ENCODE measurements around the gene RNASE1.
"Not testable (repeated sequence)": the region's sequence is repeated elsewhere in the genome, so short reads cannot be mapped to it uniquely, and the experiment has no call there.

RNASE1 gene

GRCh38 chr14:20787025-20787424, 15.6 kb downstream of the RNASE1 start:
- DNase-seq (ENCODE audit: low read depth, low spot score): no peak
- H3K4me3 ChIP-seq (ENCODE audit: low read length): no peak overlapping the region

GRCh38 chr14:20782280-20782890, 20.3 kb downstream of the RNASE1 start:
- peak overlapping the region; percentile 25 for H3K4me3 ChIP-seq (ENCODE audit: low read length)
- DNase-seq (ENCODE audit: low read depth, low spot score): peak; percentile 67

GRCh38 chr14:20781803-20782202, 20.8 kb downstream of the RNASE1 start:
- DNase-seq (ENCODE audit: low read depth, low spot score): peak; percentile 15

GRCh38 chr14:20775901-20776300, 26.7 kb downstream of the RNASE1 start:
- DNase-seq (ENCODE audit: low read depth, low spot score): no peak
- no peak overlapping the region for H3K4me3 ChIP-seq (ENCODE audit: low read length)

More at GRCh38 chr14:20781803-20782202, 20.8 kb downstream of the RNASE1 start:
- H3K4me3 ChIP-seq (ENCODE audit: low read length): peak overlapping the region; percentile 25

GRCh38 chr14:20775043-20775442, 27.6 kb downstream of the RNASE1 start:
- H3K4me3 ChIP-seq (ENCODE audit: low read length): no peak overlapping the region
- DNase-seq (ENCODE audit: low read depth, low spot score): no peak

GRCh38 chr14:20774258-20774824, 28.3 kb downstream of the RNASE1 start:
- no peak for DNase-seq (ENCODE audit: low read depth, low spot score)
- no peak overlapping the region for H3K4me3 ChIP-seq (ENCODE audit: low read length)

GRCh38 chr14:20772650-20773049, 30.0 kb downstream of the RNASE1 start:
- no peak for DNase-seq (ENCODE audit: low read depth, low spot score)
- no peak overlapping the region for H3K4me3 ChIP-seq (ENCODE audit: low read length)

GRCh38 chr14:20769421-20769820, 33.2 kb downstream of the RNASE1 start:
- DNase-seq (ENCODE audit: low read depth, low spot score): no peak
- no peak overlapping the region for H3K4me3 ChIP-seq (ENCODE audit: low read length)

GRCh38 chr14:20768593-20768892, 34.1 kb downstream of the RNASE1 start:
- DNase-seq (ENCODE audit: low read depth, low spot score): no peak

GRCh38 chr14:20760950-20761349, 41.7 kb downstream of the RNASE1 start:
- no peak for DNase-seq (ENCODE audit: low read depth, low spot score)
- no peak overlapping the region for H3K4me3 ChIP-seq (ENCODE audit: low read length)

More at GRCh38 chr14:20768593-20768892, 34.1 kb downstream of the RNASE1 start:
- H3K4me3 ChIP-seq (ENCODE audit: low read length): no peak overlapping the region

- DNase-seq (ENCODE audit: low read depth, low spot score); H3K4me3 ChIP-seq (ENCODE audit: low read length): not testable (repeated sequence)
These were observed 43.2 kb downstream of the RNASE1 start for GRCh38 chr14:20759465-20759864.

GRCh38 chr14:20757965-20758364, 44.7 kb downstream of the RNASE1 start:
- no peak overlapping the region for H3K4me3 ChIP-seq (ENCODE audit: low read length)
- DNase-seq (ENCODE audit: low read depth, low spot score): peak; percentile 28

- no peak for DNase-seq (ENCODE audit: low read depth, low spot score)
- H3K4me3 ChIP-seq (ENCODE audit: low read length): no peak overlapping the region
These were observed 47.6 kb downstream of the RNASE1 start for GRCh38 chr14:20755037-20755436.

GRCh38 chr14:20754308-20754707, 48.3 kb downstream of the RNASE1 start:
- H3K4me3 ChIP-seq (ENCODE audit: low read length): no peak overlapping the region
- DNase-seq (ENCODE audit: low read depth, low spot score): no peak

- no peak for DNase-seq (ENCODE audit: low read depth, low spot score)
- no peak overlapping the region for H3K4me3 ChIP-seq (ENCODE audit: low read length)
These were observed 50.6 kb downstream of the RNASE1 start for GRCh38 chr14:20751963-20752562.
